ENCODE results near the gene MPZL1. TPM values are rescaled to one million over a fixed set of nuclear protein-coding genes. Genes with fewer than 3 reads are reported as not detected.

Gene MPZL1
- total RNA-seq, 1 experiment from 2014 or later, result 71.7 TPM

DNA sequence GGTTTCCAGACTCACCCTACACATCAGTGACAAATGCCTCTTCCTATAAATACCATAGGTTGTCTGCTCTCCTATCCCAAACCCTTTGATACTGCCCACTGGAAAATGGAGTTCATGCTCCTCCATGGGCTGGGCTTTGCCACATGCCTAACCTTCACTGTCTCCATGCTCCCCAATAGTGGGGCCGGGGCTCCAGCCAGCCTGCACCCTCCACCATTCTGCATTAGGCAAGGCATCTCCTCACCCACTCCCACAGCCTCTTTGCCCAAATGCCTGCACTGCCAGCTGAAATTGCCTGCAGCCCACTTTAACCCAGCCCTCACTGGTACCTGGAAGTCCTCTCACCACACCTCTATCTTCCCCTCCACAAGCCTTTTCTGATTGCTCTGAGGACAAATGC lies 18.2 kb upstream of the MPZL1 start:
- DNase-seq (ENCODE audit: low spot score), result no peak
- ChIA-PET POLR2A (no interaction called here), CTCF (no interaction called here)
- no peaks in the 10 kb centered on the region for H3K36me3 Mint-ChIP-seq
- H3K9me3 Mint-ChIP-seq, result no peaks in the 10 kb centered on the region
- TF ChIP-seq ATF1 (CRISPR knock-in tag; IDR thresholded peaks at IDR 0.05) (no peak), CREB1 (CRISPR knock-in tag; IDR thresholded peaks at IDR 0.05) (no peak), ETV6 (CRISPR knock-in tag; IDR thresholded peaks at IDR 0.05) (no peak), NR2C2 (CRISPR knock-in tag; IDR thresholded peaks at IDR 0.05) (no peak), ZBTB21 (CRISPR knock-in tag; IDR thresholded peaks at IDR 0.05; ENCODE audit: borderline replicate concordance) (no peak), SMAD3 (CRISPR knock-in tag; IDR thresholded peaks at IDR 0.05; ENCODE audit: borderline replicate concordance) (no peak), JAZF1 (CRISPR knock-in tag; IDR thresholded peaks at IDR 0.05) (no peak), ZNF416 (CRISPR knock-in tag; IDR thresholded peaks at IDR 0.05) (no peak), TEAD4 (CRISPR knock-in tag; IDR thresholded peaks at IDR 0.05) (no peak), TEAD1 (CRISPR knock-in tag; IDR thresholded peaks at IDR 0.05) (no peak), FOXP1 (CRISPR knock-in tag; IDR thresholded peaks at IDR 0.05; ENCODE audit: borderline replicate concordance) (no peak)
- TF ChIP-seq, protein P1, sequence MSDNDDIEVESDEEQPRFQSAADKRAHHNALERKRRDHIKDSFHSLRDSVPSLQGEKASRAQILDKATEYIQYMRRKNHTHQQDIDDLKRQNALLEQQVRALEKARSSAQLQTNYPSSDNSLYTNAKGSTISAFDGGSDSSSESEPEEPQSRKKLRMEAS (CRISPR knock-in tag; IDR thresholded peaks at IDR 0.05), result no peak
- TF ChIP-seq, protein P2, sequence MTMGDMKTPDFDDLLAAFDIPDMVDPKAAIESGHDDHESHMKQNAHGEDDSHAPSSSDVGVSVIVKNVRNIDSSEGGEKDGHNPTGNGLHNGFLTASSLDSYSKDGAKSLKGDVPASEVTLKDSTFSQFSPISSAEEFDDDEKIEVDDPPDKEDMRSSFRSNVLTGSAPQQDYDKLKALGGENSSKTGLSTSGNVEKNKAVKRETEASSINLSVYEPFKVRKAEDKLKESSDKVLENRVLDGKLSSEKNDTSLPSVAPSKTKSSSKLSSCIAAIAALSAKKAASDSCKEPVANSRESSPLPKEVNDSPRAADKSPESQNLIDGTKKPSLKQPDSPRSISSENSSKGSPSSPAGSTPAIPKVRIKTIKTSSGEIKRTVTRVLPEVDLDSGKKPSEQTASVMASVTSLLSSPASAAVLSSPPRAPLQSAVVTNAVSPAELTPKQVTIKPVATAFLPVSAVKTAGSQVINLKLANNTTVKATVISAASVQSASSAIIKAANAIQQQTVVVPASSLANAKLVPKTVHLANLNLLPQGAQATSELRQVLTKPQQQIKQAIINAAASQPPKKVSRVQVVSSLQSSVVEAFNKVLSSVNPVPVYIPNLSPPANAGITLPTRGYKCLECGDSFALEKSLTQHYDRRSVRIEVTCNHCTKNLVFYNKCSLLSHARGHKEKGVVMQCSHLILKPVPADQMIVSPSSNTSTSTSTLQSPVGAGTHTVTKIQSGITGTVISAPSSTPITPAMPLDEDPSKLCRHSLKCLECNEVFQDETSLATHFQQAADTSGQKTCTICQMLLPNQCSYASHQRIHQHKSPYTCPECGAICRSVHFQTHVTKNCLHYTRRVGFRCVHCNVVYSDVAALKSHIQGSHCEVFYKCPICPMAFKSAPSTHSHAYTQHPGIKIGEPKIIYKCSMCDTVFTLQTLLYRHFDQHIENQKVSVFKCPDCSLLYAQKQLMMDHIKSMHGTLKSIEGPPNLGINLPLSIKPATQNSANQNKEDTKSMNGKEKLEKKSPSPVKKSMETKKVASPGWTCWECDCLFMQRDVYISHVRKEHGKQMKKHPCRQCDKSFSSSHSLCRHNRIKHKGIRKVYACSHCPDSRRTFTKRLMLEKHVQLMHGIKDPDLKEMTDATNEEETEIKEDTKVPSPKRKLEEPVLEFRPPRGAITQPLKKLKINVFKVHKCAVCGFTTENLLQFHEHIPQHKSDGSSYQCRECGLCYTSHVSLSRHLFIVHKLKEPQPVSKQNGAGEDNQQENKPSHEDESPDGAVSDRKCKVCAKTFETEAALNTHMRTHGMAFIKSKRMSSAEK (CRISPR knock-in tag; IDR thresholded peaks at IDR 0.05; ENCODE audit: borderline replicate concordance), result no peak
- TF ChIP-seq, protein P3, sequence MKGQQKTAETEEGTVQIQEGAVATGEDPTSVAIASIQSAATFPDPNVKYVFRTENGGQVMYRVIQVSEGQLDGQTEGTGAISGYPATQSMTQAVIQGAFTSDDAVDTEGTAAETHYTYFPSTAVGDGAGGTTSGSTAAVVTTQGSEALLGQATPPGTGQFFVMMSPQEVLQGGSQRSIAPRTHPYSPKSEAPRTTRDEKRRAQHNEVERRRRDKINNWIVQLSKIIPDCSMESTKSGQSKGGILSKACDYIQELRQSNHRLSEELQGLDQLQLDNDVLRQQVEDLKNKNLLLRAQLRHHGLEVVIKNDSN (CRISPR knock-in tag; IDR thresholded peaks at IDR 0.05), result no peak
- TF ChIP-seq, protein P4, sequence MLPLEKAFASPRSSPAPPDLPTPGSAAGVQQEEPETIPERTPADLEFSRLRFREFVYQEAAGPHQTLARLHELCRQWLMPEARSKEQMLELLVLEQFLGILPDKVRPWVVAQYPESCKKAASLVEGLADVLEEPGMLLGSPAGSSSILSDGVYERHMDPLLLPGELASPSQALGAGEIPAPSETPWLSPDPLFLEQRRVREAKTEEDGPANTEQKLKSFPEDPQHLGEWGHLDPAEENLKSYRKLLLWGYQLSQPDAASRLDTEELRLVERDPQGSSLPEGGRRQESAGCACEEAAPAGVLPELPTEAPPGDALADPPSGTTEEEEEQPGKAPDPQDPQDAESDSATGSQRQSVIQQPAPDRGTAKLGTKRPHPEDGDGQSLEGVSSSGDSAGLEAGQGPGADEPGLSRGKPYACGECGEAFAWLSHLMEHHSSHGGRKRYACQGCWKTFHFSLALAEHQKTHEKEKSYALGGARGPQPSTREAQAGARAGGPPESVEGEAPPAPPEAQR (CRISPR knock-in tag; IDR thresholded peaks at IDR 0.05), result no peak
- TF ChIP-seq, protein P5, sequence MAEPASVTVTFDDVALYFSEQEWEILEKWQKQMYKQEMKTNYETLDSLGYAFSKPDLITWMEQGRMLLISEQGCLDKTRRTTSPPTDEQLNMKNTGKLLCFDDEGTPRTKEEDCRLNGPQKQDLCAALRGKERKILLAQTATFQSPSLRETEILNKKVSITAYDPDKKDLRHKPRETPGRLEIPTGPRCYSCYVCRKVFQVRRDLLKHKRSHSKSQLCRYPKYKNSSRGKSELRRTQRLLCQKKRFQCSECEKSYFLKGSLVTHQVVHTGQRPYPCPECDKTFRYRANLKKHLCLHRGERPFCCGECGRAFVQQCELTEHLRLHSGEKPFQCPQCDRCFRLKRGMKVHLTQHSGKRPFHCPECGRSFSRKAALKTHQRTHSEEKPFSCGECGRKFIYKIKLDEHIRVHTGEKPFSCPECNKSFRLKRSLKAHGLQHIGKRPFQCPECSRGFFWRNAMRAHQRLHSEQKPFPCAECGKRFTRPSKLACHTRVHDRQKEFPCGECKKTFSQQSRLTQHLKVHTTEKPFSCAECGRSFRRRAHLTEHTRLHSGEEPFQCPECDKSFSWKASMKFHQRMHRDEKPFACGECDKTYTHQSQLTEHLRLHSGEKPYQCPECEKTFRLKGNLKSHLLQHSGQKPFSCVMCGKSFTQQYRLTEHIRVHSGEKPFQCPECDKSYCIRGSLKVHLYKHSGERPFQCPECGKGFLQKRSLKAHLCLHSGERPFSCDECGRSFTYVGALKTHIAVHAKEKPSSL (CRISPR knock-in tag; conservative IDR thresholded peaks at IDR 0.05), result no peak
- TF ChIP-seq, protein P6, sequence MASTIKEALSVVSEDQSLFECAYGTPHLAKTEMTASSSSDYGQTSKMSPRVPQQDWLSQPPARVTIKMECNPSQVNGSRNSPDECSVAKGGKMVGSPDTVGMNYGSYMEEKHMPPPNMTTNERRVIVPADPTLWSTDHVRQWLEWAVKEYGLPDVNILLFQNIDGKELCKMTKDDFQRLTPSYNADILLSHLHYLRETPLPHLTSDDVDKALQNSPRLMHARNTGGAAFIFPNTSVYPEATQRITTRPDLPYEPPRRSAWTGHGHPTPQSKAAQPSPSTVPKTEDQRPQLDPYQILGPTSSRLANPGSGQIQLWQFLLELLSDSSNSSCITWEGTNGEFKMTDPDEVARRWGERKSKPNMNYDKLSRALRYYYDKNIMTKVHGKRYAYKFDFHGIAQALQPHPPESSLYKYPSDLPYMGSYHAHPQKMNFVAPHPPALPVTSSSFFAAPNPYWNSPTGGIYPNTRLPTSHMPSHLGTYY (CRISPR knock-in tag; IDR thresholded peaks at IDR 0.05), result no peak
- TF ChIP-seq, protein P7, sequence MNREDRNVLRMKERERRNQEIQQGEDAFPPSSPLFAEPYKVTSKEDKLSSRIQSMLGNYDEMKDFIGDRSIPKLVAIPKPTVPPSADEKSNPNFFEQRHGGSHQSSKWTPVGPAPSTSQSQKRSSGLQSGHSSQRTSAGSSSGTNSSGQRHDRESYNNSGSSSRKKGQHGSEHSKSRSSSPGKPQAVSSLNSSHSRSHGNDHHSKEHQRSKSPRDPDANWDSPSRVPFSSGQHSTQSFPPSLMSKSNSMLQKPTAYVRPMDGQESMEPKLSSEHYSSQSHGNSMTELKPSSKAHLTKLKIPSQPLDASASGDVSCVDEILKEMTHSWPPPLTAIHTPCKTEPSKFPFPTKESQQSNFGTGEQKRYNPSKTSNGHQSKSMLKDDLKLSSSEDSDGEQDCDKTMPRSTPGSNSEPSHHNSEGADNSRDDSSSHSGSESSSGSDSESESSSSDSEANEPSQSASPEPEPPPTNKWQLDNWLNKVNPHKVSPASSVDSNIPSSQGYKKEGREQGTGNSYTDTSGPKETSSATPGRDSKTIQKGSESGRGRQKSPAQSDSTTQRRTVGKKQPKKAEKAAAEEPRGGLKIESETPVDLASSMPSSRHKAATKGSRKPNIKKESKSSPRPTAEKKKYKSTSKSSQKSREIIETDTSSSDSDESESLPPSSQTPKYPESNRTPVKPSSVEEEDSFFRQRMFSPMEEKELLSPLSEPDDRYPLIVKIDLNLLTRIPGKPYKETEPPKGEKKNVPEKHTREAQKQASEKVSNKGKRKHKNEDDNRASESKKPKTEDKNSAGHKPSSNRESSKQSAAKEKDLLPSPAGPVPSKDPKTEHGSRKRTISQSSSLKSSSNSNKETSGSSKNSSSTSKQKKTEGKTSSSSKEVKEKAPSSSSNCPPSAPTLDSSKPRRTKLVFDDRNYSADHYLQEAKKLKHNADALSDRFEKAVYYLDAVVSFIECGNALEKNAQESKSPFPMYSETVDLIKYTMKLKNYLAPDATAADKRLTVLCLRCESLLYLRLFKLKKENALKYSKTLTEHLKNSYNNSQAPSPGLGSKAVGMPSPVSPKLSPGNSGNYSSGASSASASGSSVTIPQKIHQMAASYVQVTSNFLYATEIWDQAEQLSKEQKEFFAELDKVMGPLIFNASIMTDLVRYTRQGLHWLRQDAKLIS (CRISPR knock-in tag; IDR thresholded peaks at IDR 0.05; ENCODE audit: borderline replicate concordance), result no peak
- TF ChIP-seq, protein P8, sequence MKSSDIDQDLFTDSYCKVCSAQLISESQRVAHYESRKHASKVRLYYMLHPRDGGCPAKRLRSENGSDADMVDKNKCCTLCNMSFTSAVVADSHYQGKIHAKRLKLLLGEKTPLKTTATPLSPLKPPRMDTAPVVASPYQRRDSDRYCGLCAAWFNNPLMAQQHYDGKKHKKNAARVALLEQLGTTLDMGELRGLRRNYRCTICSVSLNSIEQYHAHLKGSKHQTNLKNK (CRISPR knock-in tag; IDR thresholded peaks at IDR 0.05), result no peak
- TF ChIP-seq, protein P9, sequence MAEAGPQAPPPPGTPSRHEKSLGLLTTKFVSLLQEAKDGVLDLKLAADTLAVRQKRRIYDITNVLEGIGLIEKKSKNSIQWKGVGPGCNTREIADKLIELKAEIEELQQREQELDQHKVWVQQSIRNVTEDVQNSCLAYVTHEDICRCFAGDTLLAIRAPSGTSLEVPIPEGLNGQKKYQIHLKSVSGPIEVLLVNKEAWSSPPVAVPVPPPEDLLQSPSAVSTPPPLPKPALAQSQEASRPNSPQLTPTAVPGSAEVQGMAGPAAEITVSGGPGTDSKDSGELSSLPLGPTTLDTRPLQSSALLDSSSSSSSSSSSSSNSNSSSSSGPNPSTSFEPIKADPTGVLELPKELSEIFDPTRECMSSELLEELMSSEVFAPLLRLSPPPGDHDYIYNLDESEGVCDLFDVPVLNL (CRISPR knock-in tag; IDR thresholded peaks at IDR 0.05; ENCODE audit: borderline replicate concordance, low read depth), result no peak
- H3K4me1 Mint-ChIP-seq, result peaks cover 37% of the 10 kb centered on the region
- no peak overlapping the region for H3K4me3 Mint-ChIP-seq
- no peak overlapping the region for H3K27ac Mint-ChIP-seq
- no peak for ATAC-seq
- H3K27me3 Mint-ChIP-seq (ENCODE audit: low read depth), result no peaks in the 10 kb centered on the region; the same call in none of the 2 replicates

Measured in WTC11 (cell line).